HG03354 (cell line): Measurements from ENCODE around the gene TMEM164.
"Not testable (repeated sequence)": the region's sequence is repeated elsewhere in the genome, so short reads cannot be mapped to it uniquely, and the experiment has no call there.

Experiments
- ATAC-seq: cut with Tn5 transposase; IDR thresholded peaks from one replicate; pipeline ENCODE4 v1.9.1; 2021; ENCODE audit warnings: mild to moderate bottlenecking; ENCODE audit not compliant: unreplicated experiment, poor library complexity, severe bottlenecking

TMEM164 gene

DNA sequence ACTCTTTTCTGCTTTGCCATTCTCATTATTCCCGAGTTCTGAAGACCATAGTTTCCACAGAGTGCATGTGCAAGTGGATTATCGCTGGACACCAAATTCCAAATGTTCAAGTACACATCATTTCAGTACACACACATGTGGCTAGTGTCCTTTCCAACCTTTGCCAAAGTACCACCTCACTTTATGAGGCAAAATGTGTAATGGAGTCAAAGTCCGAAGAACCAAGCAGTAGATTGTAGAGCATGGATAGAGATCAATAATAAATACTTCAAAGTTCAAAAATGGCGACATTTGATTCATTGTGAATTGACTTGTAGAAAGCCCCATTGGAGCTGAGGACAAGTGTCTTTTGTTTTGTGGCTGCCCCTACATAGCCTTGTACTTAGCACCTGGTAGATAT is 115.6 kb downstream of the TMEM164 start:
- ATAC-seq = no peak

DNA sequence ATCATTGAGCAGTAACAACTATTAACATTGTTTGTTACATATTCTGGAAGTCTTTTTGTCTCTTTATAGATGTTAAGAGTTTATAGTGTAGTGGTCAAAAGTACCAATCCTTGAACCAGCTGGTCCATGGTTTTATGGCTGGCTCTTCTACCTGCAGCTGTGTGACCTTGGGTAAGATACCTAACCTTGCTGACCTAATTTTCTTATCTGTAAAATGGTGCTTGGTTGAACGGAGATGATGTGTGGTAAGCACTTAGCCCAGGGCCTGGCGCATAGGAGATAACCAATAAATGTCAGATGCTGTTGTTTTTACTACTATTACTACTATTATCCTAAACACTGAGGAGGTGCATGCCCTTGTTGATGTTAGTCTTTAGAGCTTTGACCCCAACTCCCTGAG is 116.6 kb downstream of the TMEM164 start:
- no peak for ATAC-seq

DNA sequence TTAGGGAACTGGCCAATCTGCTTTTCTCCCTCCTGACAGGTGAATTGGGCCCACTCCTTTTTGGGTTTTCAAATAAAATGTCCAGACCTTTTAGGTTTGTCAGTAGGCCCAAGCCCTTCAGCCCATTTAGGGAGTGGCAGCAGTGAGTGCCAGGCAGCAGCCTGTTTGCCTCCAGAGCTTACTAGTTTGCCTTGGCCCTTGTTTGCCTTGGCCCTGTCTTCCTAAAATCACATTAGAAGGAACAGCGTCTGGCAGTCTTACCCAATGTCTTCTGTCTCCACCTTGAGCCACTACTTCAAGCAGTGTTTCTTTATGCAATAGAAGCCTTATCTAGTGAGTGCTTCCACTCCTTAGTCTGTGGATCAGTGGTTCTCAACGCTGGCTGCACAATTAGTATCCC is 117.1 kb downstream of the TMEM164 start:
- ATAC-seq = no peak

DNA sequence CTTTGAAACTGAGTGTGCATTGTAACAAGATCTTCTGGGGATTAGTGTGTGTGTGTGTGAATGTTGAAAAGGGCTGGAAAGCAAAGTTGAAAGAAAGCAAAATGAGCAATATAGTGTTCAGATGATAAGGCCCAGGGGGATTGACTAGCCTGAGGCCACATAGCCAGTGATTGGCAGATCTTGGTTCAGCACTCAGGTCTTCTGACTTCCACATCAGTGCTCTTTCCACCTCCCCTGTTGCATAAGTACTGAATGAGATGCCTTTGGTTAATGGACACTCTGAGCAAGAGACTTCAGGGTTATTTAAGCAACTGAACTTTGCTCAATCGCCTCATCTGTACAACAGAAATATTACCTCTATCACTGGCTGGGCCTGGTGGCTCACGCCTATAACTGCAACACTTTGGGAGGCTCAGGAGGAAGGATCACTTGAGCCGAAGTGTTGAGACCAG is 120.4 kb downstream of the TMEM164 start:
- no peak for ATAC-seq

DNA sequence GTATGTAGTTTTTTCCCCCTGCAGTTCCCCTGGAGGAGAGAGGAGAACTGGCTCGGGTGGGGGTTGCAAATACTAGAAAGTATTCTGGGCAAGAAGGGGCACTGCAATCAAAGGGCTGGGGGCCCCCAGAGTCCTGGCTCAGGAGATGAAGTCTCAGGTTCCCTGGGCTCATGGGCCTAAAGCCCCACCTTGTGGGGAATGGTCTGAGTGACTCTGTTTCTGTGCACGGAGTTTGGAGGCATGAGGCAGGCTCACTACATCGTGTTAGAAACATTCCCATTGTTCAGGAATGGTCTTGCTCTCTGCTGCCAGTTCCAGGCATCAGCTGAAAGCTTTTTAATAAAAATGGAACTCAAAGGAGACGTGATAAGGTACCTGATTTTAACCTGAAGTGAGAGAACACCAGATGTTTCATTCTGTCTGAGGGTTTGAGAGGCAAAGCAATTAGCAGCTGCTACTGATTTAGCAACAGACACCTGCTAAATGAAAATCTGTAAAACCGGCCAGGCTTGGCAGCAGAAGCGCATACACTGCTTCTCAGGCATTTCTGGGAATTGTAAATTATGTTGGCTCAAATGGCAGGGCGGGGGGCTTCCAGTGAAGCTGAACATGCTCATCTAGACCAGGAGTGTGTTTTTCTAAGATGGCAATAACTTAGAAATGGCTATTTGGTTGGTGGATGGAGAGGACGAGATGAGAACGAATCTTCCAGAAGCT is 122.7 kb downstream of the TMEM164 start:
- ATAC-seq = no peak

DNA sequence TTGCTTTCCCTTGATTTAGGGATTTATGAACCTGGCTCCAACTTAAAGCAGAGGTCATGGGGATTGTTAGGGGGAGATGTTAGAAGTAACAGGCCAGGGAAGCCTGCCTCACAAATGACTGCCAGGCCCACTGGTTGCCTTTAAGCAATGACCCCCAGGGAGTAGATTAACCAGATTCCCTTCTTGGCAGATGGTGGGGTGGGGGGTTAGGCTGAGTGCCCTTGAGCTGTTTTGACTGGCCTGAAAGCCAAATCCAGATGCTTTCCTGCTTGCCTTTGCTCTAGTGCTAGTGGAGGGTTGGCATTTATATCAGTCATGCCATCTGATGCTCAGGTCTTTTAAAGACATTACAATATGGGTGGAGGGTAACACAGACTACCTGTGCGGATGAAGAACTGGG is 128.1 kb downstream of the TMEM164 start:
- no peak for ATAC-seq

DNA sequence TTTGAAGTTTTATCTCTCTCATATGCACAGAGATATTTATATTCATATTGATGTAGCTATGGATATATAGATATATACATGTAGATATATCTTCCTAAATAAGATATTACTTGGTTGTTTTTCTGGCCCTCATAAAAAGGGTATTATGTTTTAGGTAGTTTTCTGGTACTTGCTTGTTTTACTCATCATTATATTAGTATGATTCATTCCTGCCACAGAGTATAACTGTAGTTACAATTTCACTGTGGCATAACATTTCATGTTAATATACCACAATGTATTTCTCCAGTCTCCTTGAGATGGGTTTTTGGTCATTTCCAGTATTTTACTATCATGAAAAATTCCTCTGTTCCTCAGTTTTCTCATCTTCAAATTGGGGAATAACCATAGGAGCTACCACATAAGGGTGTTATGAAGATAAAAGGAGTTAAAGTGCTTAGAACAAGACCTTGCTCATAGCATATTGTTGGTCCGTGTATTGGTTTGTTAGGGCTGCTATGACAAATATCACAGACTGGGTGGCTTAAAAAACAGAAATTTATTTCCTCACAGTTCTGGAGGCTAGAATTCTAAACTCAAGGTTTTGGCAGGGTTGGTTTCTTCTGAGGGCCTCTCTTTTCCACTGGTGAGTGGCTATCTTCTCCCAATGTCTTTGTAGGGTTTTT is 129.7 kb downstream of the TMEM164 start:
- ATAC-seq = no peak

DNA sequence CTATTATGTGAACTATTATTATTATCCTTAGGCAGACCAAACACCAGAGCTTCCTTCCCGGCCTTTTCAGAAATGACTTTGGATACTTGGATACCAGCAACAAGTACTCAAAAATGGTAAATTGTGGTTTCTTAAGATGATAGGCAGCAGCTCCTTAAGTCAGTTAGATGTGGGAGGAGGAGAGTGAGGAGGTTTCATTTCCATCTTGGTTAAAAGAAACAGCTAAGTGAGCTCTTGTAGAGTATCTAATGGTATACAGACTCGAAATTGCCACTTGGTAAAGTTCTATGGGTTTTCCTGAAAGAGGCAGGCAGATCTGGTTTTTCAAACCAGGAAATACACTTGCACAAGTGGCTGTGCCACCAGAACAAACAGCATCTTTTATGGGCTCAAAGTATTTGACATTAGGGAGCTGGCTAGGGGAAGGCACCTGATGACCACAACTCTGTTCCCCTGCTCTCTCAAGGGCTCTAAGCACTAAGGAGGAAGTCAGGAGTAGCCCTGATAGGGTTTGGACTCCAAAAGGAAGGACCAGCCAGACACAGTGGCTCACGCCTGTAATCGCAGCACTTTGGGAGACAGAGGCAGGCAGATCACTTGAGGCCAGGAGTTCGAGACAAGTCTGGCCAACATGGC is 130.9 kb downstream of the TMEM164 start:
- no peak for ATAC-seq

DNA sequence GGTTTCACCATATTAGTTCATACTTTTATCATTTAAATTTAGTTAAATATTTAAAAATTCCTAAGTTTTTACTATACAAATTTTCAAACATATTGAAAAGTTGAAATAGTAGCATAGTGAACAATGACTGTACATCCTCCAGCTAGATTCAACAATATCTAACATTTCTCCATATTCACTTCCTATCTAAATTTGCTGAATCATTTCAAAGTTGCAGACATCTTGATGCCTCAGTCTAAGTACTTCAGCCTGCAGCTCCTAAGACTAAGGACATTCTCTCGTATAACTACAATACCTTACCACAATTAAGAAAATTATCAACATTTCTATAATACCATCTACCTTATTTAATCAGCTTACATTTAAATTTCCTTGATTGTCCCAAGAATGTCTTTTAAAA is 132.7 kb downstream of the TMEM164 start:
- ATAC-seq = no peak

DNA sequence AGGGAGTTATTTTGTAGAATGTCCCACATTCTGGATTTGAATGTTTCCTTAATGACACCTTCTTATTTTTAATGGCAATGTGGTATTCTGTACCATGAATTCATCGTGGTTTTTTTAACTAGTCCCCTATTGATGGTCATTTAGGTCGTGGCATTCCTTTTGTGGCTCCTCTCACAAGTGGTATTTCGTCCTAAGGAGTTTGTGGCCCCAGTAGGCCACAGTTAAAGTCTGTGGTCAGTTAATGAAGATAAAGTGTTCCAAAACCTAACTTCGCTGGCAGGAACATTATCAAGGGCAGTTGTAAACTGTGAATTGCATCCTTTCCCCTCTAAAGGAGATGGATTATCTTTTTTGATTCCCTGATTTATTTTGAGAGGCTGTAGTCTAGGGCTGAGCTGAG is 133.2 kb downstream of the TMEM164 start:
- no peak for ATAC-seq

DNA sequence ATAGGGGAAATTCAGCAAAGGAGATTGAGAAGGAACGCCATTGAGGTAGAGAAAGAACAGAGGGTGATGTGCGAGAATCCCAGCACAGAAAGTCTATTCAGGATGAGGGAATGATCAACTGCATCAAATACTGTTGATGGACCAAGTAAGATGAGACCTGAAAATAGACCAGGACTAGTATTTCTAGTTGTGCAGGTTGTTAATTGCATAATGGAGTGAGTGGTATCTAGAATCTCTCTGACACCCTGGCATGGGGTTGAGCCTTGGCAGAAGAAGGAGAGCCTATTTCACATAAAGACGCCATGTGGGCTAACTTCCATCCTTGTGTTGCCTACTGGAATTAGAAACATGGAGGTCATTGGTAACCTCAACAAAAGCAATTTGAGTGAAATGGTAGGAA is 135.6 kb downstream of the TMEM164 start:
- ATAC-seq = no peak

DNA sequence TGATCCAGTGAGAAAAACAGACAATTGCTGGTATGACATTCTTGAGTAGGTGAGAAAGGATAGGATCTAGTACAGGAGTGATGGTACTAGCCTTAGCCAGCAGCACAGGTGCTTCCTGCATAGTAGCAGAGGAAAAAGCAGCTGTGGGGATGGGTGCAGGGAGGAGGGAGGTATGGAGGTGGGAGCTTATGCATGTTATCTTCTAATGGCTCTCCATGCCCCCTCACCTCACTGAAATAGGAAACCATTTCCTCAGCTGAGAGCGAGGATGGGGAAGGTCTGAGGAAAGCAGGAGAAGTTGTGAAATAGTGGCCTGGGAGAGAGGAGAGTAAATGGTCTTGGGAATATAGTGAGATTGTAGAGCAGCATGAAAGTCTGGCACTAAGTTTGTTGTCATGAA is 136.3 kb downstream of the TMEM164 start:
- ATAC-seq = no peak

DNA sequence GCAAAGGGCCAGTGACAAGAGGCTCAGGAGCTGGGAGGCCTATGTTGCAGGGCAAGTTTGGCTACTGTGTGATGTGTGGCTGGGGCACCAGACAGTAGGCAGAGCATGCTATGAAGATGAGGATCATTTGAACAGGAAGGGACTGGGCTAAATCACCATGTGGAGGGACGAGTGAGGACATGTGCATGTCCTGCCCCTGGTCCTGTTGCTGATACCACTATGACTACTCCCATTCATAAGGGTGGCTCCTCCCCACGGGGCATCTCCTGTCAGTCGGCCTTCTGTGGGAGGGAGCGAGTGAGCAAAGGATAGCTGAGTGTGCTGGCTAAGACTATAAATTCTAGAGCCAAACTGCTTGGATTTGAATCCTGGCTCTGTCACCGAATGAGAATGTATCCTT is 139.2 kb downstream of the TMEM164 start:
- no peak for ATAC-seq

GRCh38 chrX:110143454-110144210 is 140.7 kb downstream of the TMEM164 start:
- no peak for ATAC-seq

DNA sequence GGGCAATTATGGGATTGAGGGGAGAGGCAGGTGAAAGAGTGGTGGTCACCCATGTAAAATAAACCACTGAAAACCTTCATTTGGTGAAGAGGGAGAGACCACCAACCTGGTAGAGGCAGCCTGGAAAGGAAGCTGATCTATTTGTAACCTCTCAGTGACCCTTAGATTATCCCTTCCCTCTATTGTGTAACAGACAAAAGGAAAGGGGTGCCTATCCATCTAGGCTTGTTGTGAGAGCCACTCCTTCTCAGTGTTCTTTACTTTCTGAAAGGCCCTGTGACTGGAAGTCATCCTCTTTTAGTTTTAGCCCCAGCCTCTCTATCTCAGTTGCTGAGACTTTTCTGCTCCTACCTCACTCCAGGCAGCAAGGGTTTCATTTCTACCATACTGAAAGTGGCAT is 142.4 kb downstream of the TMEM164 start:
- no peak for ATAC-seq

DNA sequence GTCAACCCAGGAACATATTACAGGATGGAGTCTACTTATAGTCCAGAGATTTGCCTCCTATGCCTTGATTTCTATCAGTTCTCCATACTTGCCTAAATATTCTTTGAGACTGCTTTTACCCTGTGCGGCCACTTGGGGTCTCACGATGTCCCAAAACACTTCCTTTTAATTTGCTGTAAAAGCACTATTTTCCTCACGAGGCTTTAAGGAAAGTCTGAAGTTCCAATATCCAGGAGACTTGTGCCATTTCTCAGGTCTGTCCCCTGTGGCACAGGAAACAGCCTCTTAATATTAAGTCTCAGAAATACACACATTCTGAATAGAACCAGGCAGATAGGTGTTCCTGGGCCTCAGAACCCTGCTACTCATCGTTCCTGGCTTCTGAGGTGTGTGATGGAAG is 142.9 kb downstream of the TMEM164 start:
- ATAC-seq = peak; percentile 74

DNA sequence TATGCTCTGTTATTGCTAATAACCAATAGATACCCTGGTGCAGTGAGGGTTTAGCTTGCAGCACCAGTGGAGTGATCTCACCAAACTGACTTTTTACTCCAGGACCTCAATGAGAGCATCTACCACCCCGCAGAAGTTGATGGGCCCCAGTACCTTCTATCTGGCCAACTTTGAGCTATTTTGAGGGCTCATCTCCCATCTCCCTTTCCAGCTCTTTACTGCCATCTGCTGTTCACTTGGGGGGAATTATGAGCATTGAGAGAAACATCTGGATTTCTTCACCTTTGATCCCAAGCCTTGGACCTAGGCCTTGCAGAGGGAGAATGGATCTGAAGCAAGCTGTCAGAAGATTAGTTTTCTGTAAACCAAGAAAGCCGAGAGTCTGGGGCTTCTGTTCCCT is 143.6 kb downstream of the TMEM164 start:
- peak; percentile 90 for ATAC-seq

DNA sequence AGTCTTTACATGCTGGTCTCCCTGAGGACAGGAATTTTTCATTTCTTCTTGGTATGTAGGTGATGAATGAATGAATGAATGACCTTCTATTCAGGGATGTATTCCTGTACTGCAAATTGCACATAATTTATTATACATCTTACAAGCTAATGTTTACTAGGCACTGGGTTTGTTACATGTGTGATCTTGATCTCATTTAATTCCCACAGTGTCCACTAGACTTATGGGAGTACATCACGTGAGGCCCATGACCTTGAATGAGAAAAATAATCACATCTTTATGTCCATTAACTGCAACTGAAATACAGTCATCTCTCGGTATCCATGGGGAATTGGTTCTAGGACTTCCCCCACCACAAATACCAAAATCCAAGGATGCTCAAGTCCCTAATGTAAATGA is 150.3 kb downstream of the TMEM164 start:
- ATAC-seq = no peak

- ATAC-seq = no peak
These were observed 151.0 kb downstream of the TMEM164 start for GRCh38 chrX:110153896-110154295.

- not testable (repeated sequence) for ATAC-seq
These were observed 151.4 kb downstream of the TMEM164 start for GRCh38 chrX:110154328-110154727.
